Head of caudate nucleus (tissue), 42 donors: ENCODE measurements around the gene BEST3.
A peak's percentile ranks its signal among the peaks of the same experiment; 100 is the strongest.

Source experiments
- DNase-seq, 42 donors: peaks; one replicate each; pipeline versions ENCODE4 v3.0.0 to v3.0.0-alpha.2; 2020 to 2021; ENCODE audit warnings: mixed read lengths in 7 of 42
- intact Hi-C: fragments of 100-400 bp; cut with DNase I; formaldehyde crosslinking; loops from one replicate; pipeline ENCODE4 v1.15.0; 2022

The BEST3 gene

DNA sequence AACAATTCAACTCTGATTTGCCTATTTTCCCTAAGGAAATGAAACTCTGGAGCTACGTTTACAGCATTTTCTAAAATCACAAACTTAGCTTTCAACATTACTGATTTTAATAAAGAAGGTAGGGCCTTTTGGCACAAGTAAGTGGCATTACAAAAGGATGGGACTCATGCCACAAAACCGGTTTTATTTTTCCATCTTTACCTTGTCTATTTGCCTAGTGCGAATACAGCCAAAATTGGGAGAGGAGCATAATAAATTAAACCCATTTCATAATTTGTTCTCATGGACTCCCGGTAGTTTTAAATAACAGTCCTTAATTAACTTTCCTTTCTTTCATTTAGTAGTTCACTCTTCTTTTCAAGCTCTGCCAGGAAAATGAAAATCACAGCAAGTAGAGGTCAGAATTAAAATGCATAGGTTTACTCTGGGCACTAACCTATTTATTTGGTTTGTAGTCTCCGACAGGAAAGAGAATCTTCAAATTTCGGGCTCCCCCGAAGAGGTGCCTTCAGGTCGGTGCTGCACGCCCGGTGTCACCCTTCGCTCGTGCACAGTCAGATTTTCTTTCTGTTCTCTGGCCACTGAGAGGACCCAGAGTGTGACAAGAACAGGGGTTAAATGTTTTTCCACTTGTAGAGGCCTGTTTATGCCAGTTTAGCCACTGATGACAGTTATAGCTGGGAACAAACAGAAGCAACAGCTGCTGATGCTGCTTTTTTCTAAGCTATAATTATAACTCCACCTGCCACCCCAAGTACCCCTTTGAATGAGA is at the start of gene BEST3:
Gene BEST3, minus strand, starts transcription at position 535 of the 772 bp plus-strand sequence. CDS start 1,505 bp downstream, outside the sequence.
- no peak for DNase-seq
- intact Hi-C loops, result no loop called here

DNA sequence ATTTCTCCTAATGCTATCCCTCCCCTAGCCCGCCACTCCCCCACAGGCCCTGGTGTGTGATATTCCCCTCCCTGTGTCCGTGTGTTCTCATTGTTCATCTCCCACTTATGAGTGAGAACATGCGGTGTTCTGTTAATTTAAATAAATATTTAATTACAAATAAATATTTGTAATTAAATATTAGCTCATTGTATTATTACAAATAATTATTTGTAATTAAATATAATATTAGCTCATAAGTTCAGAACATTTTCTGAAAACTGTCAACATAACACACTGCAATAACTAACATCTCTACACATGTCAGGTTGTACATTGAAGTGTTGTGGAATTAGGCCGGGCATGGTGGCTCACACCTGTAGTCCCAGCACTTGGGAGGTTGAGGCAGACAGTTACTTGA is 45.0 kb upstream of the BEST3 start:
- intact Hi-C loops, result no loop called here
- DNase-seq, result no peak

DNA sequence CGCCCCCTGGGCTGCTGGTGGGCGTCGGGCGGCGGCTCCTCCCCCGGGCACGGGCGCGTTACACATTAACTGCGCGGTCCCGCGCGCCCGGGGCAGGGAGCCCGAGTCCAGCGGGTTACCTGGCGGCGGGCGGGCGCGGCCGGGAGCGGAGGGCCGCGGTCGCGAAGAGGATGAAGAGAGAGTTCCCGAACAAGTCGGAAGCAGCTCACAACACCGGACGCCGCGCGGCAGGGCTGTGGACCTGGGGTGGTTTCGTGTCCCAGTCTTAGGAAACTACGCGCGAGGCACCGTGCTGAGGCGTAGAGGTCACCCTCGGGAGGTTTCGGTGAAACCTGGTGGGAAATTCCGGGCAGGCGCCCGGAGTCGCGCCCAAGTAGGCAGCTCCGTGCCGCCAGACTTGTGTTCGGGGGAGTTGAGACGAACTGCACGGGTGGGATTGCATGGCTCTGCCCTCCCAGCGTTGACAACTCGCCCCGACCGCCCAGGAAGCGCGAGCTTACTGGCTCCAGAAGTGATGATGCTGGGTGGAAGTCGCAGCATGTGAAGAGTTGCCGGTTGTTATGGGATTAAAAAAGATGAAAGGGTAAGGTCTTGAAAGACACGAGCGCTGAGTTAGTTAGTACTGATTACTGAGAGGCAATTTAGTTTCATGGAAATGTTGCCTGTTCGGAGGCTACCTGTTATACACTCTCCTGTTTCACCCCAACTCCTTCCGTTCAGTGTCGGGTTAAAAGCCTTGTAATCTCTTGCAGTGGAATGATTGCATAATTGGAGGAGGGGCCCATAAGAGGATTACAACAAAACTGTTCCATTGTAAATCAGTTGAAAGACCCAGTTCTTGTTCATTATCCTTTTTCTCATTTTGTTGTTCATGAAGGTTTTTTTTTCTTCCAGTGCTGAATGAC is 40.4 kb upstream of the BEST3 start:
- DNase-seq, result peak; percentile 11 to 78 (median 52)
- intact Hi-C loops, result loop anchor here (2.0 to 10.0 kb wide), 3 partner anchors 81 to 985 kb away; partner anchors contain the start of gene CCT2

DNA sequence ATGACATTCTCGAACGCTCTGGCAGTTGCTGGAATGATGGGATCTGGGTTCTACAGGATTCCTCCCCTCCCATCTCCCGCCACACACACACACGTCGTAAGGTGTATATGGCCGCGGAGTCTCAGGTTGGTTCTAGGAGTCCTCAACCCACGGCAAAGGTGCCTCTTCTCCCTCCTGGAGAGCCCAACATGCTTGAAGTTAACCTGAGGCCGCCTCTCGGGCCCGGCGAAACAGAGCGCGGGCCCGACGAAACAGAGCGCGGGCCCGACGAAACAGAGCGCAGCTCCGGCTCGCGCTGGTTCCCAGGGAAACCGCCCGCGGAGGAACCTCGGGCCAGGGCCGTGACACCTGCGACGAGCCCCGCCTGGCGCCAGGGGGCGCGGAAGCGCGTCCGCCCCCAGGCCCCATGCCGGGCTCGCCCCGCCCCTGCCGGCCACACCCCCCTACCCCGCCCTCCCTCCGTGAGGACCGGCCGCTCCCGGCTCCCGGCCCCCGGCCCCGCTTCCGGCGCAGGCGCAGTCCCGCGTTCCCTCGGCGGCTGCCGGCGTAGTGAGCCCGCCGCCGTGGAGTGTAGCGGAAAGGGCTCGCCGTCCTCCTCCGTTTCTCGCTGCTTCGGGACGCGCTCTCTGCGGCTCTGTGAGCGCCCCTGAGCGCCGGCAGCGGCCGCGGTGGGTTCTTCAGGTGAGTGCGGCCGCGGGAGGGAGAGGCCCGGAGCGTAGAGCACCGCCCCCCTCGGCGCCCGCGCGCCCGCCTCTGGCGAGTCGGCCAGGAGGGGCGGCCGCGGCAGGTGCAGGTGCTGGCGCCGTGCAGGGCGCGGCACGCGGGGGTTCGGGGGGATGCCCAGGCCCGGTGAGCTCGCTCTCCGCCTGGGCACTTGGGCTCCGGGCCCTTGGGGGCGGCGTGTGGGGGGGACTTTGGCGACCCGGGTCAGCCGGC is 39.5 kb upstream of the BEST3 start, which contains the start of gene RAB3IP:
Gene RAB3IP, plus strand, starts transcription at position 510 of the 936 bp plus-strand sequence. CDS start 16,549 bp downstream, outside the sequence.
- peak; percentile 58 to 96 (median 92) for DNase-seq
- intact Hi-C loops, result loop anchor here (2.0 to 10.0 kb wide), 3 partner anchors 82 to 986 kb away; partner anchors contain the start of gene CCT2

DNA sequence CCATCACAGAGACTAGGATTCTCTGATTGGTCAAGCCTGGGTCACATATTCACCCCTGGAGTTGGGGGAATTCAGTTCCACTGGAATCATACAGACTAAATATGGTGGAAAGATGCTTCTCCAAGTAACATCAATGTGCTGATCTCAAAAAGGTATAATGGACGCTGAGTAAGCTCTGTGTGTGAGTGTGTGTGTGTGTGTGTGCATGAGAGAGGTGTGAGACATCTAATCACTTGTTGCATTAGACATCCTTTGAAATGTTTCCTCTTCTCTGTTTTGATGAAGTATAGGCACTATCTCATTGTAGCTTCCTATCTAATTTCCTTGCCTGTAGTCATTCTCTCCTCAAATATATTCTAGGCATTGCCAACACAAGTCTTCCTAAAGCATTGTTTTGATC is 34.5 kb upstream of the BEST3 start:
- intact Hi-C loops, result loop anchor here (10.0 kb wide), 2 partner anchors 149 to 991 kb away; partner anchors contain the start of gene CCT2

DNA sequence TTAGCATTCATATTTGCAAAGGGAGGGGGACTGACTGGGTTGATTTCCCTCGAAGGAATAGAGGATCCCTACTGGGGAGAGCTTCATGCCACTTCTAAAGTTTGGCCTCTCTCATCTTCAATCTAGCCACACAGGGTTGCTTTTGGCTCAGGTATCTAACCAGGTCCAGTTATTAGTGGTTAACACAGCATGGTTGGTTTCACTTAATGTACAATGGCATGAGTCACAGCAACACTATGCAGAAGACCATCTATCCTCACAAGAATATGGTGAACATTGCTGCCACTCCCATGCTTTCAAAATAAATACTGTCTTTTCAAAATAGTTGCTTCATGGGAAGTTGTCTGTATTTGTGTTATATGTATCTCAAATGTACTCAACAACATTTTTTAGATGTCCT is 33.0 kb upstream of the BEST3 start:
- intact Hi-C loops, result loop anchor here (10.0 kb wide), 2 partner anchors 147 to 993 kb away; partner anchors contain the start of gene CCT2
- DNase-seq, result no peak

More for the DNA sequence above, 34.5 kb upstream of the BEST3 start:
- DNase-seq, result no peak

DNA sequence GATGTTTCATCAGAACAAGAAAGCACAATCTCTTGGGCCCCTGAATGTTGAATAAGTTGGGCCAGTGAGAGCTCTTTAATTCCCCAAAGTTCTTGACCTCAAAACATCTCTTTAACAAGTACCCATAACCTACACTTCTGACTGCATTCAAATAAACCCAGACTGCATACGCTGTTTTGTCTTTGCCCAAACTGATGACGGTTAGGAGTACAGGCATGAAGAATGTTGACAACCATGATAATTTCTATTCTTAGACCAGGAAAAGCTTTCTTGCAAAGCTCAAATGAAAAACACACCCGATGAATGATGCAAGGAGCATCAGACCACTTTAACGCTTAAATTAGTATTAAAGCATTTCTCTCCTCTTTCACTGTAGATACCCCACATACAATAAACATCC is 27.8 kb upstream of the BEST3 start:
- intact Hi-C loops, result no loop called here
- DNase-seq, result no peak

DNA sequence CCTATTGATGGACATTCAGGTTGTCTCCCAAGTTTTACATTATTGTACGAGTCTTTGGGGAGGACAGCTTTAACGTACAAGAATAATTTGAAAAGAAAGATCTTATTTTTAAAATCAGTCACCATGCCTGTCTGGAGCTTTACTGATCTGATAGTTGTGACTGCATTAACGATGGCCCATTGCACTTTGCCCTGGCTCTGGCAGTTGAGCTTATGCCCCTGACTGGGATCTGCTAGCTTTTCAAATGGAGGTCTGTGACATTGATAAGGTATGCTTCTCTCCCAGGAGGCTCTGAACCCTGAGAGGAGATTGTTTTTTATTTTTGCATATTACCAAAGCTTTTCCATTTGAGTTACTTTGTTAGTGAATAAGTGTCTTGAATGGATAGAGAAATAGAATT is 21.6 kb upstream of the BEST3 start:
- intact Hi-C loops, result no loop called here
- DNase-seq, result no peak

DNA sequence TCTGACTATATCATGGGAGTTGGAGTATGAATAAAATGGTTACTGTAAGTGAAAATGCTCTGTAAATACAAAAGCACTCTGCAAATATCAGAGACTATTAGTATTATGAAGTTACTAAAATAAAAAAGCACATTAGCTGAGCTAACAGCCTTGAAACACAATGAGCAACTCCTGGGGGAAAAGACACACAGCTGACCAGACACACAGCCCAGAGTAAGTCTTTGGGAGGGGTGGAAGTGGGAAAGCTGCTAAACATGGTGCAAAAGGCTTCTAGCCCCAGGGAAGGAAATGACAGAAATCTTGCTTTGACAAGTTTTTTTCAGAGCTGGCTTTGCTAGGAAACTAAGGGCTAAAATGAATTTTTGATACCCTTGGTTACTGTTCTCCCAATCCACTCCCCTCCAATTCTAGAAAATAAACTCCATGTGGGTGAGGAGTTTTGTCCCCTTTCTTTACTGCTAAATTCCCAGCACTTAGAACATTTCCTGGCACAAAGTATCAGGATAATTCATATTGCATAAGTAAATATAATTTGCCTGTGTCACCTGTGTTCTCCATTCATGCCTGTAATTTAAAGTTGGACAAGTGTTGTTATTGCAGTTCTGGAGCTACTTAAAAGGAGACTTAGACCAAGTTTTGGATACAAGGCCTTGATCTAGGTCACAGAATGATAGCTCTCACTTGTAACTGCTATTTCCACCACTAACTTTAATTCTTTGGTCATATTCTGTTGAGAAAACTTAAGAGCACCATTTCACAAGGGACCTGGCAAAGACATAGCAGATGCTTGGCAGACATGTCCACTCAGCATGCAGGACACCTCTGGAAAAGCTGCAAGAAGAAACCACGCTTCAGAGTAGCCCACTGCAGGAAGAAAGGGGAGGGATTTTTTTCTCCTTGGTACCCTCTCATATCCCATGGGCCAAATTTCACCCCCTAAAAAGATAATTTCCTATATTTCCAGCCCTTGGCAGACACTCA is 20.5 kb upstream of the BEST3 start:
- intact Hi-C loops, result no loop called here

DNA sequence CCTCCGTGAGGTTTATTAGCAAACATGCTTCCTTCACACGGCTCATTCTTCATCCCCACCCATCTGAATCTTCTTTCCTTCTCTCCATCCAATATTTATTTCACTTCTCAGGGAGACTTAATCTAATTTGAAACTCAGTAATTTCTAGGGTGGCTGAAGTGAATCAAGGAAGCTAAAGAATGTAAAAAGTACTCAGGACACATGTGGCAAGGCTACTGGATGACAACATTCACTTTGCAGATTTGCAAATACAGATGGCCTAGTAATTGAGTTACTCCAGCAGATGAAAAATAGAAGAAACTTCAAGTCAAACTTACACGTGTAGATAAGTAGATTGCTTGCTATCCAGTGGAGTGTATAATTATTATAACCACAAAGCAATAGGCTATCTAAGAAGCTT is 15.4 kb upstream of the BEST3 start:
- intact Hi-C loops, result no loop called here
- DNase-seq, result no peak

More for the DNA sequence above, 20.5 kb upstream of the BEST3 start:
- DNase-seq, result no peak

DNA sequence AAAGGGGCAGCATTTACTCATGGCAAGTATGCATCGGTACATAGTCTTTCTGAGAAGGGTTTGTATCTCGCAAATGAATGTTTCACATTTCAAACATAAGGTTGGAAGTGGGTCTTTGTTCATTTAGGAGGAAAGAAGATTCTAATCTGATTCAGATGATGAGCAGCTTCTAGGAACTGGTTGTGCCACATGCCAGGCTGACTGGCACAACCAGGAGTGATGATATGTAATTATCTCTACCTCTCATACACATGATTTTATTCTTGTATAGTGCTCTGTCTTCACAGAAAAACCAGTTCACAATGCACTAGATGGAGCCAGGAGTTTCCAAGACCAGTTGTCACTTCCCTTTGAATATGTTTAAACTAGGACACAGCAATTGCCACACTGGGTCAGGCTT is 13.7 kb upstream of the BEST3 start:
- no peak for DNase-seq
- intact Hi-C loops, result no loop called here

DNA sequence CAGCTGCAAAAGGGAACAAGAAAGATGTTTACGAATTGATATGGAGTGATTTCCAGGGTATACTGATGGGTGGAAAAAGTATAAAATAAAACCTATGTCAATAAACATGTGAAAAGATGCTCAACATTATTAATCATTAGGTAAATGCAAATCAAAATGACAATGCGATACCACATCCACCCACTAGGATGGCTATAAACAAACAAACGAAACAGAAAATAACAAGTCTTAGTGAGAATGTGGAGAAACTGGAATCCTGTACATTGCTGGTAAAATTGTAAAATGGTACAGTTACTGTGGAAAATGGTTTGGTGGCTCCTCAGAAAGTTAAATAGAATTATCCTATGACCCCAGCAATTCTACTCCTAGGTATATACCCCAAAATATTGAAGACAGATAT is 9.5 kb upstream of the BEST3 start:
- intact Hi-C loops, result no loop called here
- no peak for DNase-seq

DNA sequence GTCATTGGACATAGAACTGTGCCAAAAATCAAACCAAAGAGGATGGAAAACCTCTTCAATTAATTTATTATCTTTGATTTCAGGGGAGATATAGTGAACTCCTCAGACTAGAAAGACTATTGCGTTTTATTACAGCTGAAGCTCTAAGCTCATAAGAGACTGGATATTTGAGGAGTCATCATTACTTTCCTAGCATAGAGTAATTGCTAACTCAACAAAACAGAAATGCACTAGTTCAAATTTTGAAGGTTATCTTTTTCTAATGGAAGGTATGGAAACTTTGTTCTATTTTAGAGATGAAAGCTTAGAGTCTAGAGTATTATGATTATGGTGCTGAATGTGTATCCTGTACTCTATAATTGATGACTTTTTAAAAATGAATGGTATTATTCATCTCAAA is 5.3 kb upstream of the BEST3 start:
- intact Hi-C loops, result no loop called here
- DNase-seq, result no peak

DNA sequence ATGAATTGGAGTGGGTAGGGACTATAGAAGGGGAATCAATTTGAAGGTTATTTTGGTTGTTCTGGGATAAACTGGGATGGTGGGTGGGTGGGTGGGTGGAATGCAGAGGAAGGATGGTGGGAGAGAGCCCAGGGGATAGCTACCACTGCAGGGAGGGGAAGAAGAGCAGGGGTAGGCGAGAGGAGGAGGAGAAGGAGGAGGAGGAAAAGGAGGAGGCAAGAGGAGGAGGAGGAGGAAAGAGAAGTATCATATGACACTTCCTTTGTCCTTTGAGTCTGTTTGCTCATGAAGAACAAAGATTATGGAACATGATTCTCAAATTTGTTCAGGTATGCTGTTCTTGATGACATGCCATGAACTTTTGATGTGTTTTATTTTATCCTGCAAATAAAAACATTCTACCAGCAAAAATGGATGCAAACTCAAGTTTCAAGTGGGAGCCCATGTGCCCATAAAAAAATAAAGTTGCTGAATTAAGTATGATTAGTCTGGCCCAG is 4.1 kb upstream of the BEST3 start:
- DNase-seq, result no peak
- intact Hi-C loops, result no loop called here

DNA sequence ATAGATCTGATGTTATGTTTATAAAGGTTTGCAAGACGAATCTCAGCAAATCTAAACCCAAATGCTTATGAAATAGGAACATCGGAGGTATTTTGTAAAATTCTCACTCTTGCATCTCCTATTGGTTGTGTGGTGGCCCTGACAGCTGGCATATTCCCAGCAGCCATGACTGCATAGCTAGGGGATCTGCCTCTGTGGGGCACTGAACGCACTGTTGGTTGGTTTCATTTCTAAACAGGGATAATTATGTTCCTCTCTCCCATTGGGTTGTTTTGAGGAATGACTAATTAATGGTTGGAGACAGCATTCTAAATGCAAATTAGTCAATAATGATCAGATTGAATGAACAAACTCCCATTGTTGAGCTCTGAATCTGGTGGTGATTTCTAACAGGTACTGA is 2.7 kb upstream of the BEST3 start:
- intact Hi-C loops, result no loop called here
- DNase-seq, result peak in 41 of 42 donors; percentile 14 to 75 (median 44)

DNA sequence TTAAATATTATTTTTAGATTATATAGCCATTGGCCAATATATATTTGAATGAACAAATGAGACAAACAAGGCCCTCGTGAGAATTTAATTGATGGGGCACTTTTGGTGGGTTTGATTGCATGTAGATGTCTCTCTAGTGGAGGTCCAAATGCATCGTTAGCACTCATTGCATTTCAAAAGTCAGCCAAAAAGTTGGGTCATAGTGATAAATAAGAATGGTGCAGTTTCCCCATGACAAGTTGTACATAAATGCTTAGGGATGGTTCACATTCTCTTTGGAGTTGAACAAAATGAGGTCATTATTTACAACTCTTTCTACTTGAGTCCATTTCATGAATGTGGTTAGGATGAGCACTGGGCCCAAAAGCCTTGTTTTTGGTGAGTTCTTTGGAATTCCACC is 1.0 kb downstream of the BEST3 start:
- intact Hi-C loops, result no loop called here
- no peak for DNase-seq

DNA sequence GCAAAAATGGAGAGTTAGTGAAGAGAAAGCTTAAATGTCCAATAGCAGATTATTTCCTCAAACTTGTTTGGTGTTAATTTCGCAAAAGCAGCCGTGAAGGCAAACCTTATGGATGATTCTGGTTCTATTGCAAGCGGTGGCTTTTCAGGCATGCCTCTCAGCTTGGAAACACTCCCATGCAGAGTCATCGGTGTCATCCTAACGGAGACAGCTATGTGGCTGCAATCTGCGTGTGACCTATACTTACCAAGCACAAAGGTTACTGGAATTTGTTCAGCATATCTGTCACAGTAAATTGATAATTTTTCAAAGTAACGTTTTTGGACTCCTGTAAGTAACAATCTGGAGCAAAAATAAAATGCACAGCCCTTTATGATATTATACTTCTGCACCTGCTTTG is 5.0 kb downstream of the BEST3 start:
- intact Hi-C loops, result no loop called here
- no peak for DNase-seq
